Activated effector memory CD4-positive, alpha-beta T cell treated with anti-CD3 and anti-CD28 coated beads, Interleukin-2, amount 50 U/mL, for 16 hours (primary cell): Measurements from ENCODE around the gene SLC2A9.
"Not testable (repeated sequence)": the region's sequence is repeated elsewhere in the genome, so short reads cannot be mapped to it uniquely, and the experiment has no call there.

ENCODE experiments used
- DNase-seq: peaks from one replicate; pipeline ENCODE4 v3.0.0-alpha.2; 2020

SLC2A9 gene

GRCh38 chr4:9923195-9923812 is 98.0 kb downstream of the SLC2A9 start:
- no peak for DNase-seq

GRCh38 chr4:9921326-9921725 is 100.0 kb downstream of the SLC2A9 start:
- DNase-seq = no peak

DNA sequence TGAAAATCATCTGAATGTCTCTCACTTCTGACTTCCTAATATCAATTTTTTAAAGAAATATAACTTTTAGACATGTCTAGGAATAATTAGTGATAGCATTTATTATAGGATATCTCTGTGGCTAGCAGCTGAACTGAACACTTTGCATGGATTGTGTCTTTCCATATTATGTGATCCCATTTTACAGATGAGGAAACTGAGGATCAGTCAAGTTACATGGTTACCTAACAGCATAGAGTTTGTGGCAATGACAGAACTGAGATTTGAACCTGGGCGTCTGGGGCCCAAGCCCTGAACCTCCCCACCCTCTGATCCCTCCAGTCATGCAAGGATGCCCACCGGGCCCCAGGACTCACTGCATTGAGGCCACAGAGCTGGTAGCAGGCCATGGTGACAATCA is 101.3 kb downstream of the SLC2A9 start:
- DNase-seq = no peak

- no peak for DNase-seq
Measured at GRCh38 chr4:9919047-9919446, 102.2 kb downstream of the SLC2A9 start.

- DNase-seq = no peak
Measured at GRCh38 chr4:9918484-9918883, 102.8 kb downstream of the SLC2A9 start.

DNA sequence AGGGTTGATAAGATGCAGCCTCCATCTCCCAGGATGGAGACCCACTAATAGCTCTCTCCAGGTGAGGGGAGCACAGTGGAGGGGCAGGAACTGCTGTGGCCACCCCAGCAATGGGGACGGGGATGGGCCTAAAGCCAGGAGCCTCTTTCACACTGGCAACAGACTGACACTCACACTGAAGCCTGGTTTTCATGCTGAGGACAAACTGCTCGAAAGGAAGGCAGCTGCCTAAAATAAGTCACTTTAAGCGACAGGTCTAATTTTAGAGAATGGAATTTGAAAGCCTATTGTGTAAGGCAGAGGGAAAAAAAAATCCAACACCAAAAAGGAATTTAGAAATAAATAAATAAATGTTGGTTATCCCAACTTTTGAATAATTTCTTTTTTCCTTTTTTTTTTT is 104.4 kb downstream of the SLC2A9 start:
- DNase-seq = no peak

DNA sequence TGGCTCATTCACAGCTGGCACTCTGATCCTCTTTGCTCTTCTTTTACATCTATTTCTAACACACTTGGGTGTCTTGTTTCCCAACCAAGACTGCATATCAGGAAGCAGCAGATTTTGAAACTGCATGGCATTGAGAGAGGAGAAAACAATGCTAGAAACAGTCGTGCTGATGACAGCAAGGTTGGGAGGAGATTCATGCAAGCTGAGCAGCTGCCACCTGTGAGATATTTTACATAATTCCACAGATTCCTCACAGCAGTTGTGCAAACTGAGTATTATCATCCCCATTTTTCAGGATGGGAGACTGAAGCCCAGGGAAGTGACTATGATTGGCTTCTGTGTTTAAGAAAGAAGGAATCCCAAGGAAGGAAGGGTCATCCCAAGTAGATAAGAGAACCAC is 105.0 kb downstream of the SLC2A9 start:
- no peak for DNase-seq

DNA sequence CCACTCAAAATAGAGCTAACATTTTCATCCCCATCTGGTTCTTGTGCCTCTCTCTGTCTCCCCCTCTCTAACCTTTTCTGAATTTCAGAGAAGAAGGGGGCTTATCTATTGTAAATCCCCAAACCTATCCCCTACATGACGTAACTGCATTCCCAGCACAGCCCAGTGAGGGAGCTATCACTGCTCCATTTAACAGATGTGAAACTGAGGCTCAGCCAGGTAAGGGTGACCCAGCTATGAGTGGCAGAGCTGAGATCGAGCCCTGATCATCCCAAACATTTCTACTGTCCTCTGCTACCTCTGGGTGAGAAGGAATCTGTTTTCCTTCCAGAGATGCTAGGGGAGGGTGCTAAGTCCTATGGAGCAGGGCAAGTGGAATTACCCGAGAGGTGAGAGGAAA is 107.5 kb downstream of the SLC2A9 start:
- DNase-seq = no peak

GRCh38 chr4:9906996-9907395 is 114.3 kb downstream of the SLC2A9 start:
- DNase-seq = no peak

DNA sequence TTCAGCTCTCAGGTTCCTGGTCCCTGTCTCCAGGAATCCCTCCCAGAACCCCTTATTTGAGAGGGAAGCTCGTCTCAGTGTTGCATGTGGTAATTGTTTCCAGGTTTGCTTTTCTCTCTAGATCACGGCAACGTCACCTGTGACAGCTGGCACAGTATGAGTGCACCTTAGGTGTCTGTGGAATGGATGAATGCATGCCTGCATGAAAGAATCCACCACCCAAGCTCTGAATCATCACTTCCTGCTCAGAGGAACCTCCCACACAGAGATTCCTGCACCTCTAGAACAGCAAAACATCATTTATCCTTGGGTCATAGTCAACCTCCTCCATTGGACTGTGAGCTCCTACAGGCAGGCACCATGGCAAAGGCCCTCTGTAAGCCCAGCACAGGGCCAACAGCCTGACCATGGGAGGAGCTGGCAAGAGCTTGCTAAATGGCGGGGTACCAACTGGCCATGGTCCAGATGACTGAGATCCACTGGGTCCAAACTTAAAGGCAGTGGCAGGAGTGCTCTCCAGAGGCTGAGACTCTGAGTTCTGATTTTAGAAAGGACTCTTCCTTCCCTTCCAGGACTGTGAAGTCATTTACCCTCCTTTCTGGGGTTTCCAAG is 116.2 kb downstream of the SLC2A9 start:
- no peak for DNase-seq

GRCh38 chr4:9903317-9903716 is 118.0 kb downstream of the SLC2A9 start:
- DNase-seq = no peak

- no peak for DNase-seq
Measured at GRCh38 chr4:9901257-9901656, 120.0 kb downstream of the SLC2A9 start.

DNA sequence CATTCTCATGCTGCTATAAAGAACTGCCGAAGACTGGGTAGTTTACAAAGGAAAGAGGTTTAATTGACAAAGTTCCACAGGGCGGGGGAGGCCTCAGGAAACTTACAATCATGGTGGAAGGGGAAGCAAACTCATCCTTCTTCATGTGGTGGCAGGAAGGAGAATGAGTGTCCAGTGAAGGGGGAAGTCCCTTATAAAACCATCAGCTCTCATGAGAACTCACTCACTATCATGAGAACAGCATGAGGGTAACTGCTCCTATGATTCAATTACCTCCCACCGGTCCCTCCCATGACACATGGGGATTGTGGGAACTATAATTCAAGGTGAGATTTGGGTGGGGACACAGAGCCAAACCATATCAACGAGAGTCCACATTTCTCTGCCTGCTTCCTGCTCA is 120.7 kb downstream of the SLC2A9 start:
- not testable (repeated sequence) for DNase-seq

GRCh38 chr4:9899306-9900055 is 121.8 kb downstream of the SLC2A9 start:
- no peak for DNase-seq

DNA sequence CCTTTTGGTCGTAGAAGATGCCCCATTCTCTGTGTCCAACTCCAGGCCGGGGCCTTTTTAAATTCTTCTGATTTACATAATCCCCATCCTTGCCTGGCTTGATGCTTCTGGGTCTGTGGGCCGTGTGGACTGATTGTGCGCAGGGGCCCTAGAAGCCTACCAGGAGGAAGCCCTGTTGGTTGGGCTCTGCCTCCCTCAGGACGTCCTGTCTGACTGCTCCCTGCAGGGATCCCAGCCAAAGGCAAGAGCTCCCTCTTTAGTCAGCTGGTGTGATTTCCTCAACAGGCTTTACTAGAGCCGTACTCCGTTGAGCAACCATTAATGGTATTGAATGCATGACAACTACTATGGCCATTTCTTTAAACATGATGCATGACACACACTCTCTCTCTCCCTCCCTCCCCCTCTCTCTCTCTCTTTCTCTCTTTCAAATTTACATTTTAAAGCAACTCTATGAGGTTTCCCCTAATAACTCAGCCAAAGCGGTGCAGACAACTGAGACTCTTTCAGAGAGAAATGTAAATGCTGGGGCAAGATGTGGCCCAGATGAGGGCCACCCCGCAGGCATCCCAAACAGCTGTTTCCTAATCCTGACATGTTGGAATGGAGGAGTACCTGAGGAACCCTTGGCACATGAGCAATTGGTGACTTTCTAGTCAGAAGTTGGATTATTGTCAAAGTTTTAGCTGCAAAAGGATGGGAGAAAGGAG is 122.5 kb downstream of the SLC2A9 start:
- DNase-seq = no peak

GRCh38 chr4:9895333-9895705 is 126.0 kb downstream of the SLC2A9 start:
- no peak for DNase-seq

DNA sequence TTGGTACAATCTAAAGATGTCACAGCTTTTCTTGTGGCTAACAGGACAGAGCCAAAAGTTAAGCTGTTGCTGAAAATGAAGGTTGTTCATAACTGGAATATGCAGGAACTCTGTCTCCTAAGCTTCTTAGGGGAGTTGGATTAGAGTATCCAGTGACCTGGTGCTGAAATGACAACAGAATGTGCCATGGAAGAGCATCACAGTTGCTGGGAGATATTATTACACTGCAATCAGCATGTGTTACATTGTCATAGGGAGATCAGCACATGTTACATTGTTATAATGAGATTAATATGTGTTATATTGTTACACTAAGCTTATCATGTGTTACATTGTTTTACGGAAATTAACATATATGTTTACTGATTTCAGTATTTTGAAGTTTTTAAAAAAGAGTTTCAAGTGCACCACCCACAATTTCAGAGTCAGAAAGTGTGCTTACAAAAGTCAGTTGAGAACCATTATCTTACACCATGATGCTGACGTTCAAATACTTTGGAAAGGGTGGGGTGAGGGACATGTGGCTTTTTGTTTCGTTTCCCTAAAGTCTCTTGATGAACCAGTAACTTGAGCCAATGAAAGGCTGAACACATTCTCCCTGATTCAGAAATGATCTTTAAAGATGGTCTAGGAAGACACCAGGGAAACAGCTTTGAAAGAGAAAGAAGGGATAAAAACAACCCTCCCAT is 126.5 kb downstream of the SLC2A9 start:
- no peak for DNase-seq

DNA sequence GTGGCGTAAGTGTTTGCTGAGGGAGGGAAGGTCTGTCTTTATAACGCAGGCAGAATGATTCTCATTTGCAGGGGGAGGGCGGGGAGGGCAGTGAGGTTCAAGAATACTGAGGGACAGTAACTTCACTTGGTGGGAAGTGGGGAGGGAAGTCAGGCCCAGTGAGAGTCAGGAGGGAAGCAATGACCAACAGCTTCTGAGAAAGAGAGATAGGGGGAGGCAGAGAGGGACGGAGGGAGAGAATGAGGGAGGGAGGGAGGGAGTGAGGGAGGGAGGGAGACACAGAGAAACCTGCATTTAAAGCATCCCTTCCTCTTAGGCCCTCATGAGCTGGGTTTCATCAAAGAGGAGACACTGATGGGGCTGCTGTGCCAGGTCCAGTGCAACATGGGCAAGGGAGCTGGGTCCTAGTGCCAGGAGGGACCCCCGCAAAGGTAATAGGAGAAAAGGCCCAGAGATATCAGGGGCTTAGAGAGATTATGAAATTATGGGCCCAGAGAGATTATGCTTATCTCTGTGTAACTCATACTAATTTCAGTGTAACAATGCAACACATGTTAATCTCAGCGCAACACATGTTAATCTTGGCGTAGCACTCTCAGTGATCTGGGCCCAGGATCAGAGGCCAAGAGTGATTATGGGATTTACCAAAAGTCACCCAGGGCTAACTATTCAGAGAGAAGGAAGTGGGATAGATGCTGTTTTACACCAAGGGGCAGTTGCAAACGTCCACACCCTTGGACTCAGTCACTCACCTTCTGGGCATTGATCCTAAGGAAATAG is 127.8 kb downstream of the SLC2A9 start:
- DNase-seq = no peak

DNA sequence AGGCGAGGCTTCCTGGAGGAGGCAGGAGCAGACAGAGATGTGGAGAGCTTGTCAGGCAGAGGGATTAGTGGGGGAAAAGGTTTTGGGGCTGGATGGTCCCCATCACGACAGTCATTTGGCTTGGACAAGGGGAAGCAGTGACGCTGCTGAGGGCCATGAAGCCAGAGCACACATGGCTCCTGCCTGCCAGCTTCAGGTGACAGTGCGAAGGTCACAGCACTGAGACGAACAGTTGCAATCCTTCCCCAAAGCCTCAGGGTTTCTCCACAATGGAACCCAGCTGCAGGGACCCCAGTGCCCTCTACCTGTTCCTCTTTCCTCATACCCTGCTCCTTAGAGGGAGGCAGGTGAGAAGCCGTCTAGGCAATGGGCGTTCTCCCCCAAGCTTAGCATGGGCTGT is 129.6 kb downstream of the SLC2A9 start:
- DNase-seq = no peak

GRCh38 chr4:9891056-9891455 is 130.2 kb downstream of the SLC2A9 start:
- no peak for DNase-seq

DNA sequence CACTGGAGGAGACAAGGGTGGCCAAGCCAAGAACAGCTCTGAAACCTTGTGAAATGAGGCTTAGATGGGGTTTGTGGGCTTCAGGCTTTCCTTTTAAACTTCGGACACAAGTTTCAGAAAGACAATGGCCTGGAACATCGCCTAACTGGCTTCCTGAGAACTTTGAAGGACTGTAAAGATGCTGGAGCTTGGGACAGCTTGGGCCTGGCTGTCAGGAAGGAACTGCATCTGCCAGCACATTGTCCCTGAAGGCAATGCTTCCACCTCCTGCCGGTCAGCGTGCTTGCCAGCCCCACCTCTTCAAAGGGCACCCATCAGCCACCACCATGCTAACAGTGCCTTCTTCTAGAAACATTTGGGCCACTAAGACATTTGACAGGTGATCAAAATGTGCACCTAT is 132.0 kb downstream of the SLC2A9 start:
- DNase-seq = no peak

DNA sequence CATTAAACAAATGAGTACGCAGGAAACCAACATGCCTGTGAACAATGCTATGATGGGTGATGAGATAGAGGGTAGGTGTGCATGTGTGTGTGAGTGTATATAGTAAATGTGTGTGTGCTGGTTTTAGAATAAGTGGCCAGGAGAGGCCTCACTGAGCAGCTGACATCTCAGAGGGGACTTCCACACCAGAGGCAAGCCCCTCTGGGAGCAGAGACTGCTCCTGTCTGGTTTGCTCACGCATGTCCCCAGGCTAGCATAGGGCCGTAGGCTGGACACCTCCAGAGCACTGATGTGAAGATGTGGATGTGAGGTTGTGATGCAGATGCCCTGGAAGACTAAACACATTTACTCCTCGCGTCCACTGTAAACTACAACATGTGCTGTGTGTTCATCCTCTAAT is 135.3 kb downstream of the SLC2A9 start:
- no peak for DNase-seq
